A549 (cell line): ENCODE measurements around the gene LRRC45.

Experiments
- BHLHE40 ChIP-seq: IDR thresholded peaks from 2 replicates; pipeline ENCODE4 v1.6.1; 2012; ENCODE audit warnings: low read depth, low read length, inconsistent platforms
- CBX2 ChIP-seq: fragments of 200-600 bp; sonication (generic); IDR thresholded peaks from 2 replicates; pipeline ENCODE4 v1.6.1; 2016; ENCODE audit warnings: low read depth, mild to moderate bottlenecking, borderline replicate concordance
- CHD2 ChIP-seq: fragments of 150-350 bp; IDR thresholded peaks from 2 replicates; pipeline ENCODE4 v1.6.1; 2014; ENCODE audit warnings: low read length; ENCODE audit not compliant: partially characterized antibody
- ESRRA ChIP-seq: fragments of 150-350 bp; IDR thresholded peaks from 2 replicates; pipeline ENCODE4 v1.6.1; 2014; ENCODE audit warnings: mild to moderate bottlenecking, low read length, borderline replicate concordance
- HOXA7 ChIP-seq: fragments of 250-450 bp; sonication (Bioruptor Pico); IDR thresholded peaks from 2 replicates; pipeline ENCODE4 v1.5.0; 2020; ENCODE audit warnings: mild to moderate bottlenecking, moderate library complexity
- HOXB13 ChIP-seq: fragments of 250-450 bp; sonication (Bioruptor Pico); IDR thresholded peaks from 2 replicates; pipeline ENCODE4 v1.5.0; 2020; ENCODE audit warnings: low read depth, mild to moderate bottlenecking, moderate library complexity
- KDM1A ChIP-seq: fragments of 200-600 bp; sonication (generic); IDR thresholded peaks from 2 replicates; pipeline ENCODE4 v1.6.1; 2016; ENCODE audit warnings: low read depth, mild to moderate bottlenecking
- POLR2A ChIP-seq: IDR thresholded peaks from 2 replicates; pipeline ENCODE4 v1.6.1; 2012; ENCODE audit warnings: mild to moderate bottlenecking, low read length
- RAD21 ChIP-seq, 2 experiments: fragments of >200 bp in 1 of 2; sonication (Bioruptor Twin) in 1 of 2; formaldehyde crosslinking in 1 of 2; IDR thresholded peaks in 1 of 2; conservative IDR thresholded peaks in 1 of 2; 2 replicates in 1 of 2; 3 replicates in 1 of 2; pipeline ENCODE4 v1.6.1; 2012 to 2018; ENCODE audit warnings: inconsistent platforms in 1 of 2
- RFX5 ChIP-seq: fragments of 450-650 bp; IDR thresholded peaks from 2 replicates; pipeline ENCODE4 v1.7.1; 2014; ENCODE audit warnings: antibody characterized with exemption, mild to moderate bottlenecking, moderate library complexity
- USF2 ChIP-seq: fragments of 450-650 bp; IDR thresholded peaks from 2 replicates; pipeline ENCODE4 v1.6.1; 2014; ENCODE audit warnings: antibody characterized with exemption
- TF ChIP-seq, protein P1 (sequence below): fragments of >200 bp; sonication (Bioruptor Twin); formaldehyde crosslinking; IDR thresholded peaks from 3 replicates; pipeline ENCODE4 v1.5.1; 2016
- TF ChIP-seq, protein P2 (sequence below): fragments of 200-600 bp; sonication (generic); IDR thresholded peaks from 2 replicates; pipeline ENCODE4 v1.6.1; 2016; ENCODE audit warnings: antibody characterized with exemption, mild to moderate bottlenecking, moderate library complexity

DNA sequence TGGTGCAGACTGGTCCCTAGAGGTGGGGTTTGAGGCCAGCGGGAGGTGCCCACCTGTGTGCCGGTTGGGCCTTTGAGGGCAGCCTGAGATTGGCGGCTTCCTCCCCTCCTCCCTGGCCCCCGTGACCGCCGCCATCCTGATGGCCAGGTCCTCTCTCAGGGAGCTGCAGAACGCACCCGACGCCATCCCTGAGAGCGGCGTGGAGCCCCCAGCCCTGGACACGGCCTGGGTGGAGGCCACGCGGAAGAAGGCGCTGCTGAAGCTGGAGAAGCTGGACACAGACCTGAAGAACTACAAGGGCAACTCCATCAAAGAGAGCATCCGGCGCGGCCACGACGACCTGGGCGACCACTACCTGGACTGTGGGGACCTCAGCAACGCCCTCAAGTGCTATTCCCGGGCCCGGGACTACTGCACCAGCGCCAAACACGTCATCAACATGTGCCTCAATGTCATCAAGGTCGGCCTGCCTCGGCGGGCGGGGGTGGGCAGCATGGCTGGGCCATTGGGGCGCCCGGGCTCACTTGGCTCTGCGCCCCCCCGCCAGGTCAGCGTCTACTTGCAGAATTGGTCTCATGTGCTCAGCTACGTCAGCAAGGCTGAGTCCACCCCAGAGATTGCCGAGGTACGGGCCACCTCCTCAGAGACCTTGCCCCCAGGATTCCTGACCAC, 31.4 kb downstream of the LRRC45 start:
- TF ChIP-seq ESRRA (no peak), RFX5 (no peak), KDM1A (no peak), POLR2A (no peak), CHD2 (no peak), USF2 (no peak), RAD21 (conservative IDR thresholded peaks at IDR 0.05 in 1 of 2, IDR thresholded peaks at IDR 0.05 in 1 of 2) (no peak), HOXB13 (no peak), CBX2 (no peak), BHLHE40 (no peak), HOXA7 (no peak)
- TF ChIP-seq, protein P1, sequence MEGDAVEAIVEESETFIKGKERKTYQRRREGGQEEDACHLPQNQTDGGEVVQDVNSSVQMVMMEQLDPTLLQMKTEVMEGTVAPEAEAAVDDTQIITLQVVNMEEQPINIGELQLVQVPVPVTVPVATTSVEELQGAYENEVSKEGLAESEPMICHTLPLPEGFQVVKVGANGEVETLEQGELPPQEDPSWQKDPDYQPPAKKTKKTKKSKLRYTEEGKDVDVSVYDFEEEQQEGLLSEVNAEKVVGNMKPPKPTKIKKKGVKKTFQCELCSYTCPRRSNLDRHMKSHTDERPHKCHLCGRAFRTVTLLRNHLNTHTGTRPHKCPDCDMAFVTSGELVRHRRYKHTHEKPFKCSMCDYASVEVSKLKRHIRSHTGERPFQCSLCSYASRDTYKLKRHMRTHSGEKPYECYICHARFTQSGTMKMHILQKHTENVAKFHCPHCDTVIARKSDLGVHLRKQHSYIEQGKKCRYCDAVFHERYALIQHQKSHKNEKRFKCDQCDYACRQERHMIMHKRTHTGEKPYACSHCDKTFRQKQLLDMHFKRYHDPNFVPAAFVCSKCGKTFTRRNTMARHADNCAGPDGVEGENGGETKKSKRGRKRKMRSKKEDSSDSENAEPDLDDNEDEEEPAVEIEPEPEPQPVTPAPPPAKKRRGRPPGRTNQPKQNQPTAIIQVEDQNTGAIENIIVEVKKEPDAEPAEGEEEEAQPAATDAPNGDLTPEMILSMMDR = no peak
- TF ChIP-seq, protein P2, sequence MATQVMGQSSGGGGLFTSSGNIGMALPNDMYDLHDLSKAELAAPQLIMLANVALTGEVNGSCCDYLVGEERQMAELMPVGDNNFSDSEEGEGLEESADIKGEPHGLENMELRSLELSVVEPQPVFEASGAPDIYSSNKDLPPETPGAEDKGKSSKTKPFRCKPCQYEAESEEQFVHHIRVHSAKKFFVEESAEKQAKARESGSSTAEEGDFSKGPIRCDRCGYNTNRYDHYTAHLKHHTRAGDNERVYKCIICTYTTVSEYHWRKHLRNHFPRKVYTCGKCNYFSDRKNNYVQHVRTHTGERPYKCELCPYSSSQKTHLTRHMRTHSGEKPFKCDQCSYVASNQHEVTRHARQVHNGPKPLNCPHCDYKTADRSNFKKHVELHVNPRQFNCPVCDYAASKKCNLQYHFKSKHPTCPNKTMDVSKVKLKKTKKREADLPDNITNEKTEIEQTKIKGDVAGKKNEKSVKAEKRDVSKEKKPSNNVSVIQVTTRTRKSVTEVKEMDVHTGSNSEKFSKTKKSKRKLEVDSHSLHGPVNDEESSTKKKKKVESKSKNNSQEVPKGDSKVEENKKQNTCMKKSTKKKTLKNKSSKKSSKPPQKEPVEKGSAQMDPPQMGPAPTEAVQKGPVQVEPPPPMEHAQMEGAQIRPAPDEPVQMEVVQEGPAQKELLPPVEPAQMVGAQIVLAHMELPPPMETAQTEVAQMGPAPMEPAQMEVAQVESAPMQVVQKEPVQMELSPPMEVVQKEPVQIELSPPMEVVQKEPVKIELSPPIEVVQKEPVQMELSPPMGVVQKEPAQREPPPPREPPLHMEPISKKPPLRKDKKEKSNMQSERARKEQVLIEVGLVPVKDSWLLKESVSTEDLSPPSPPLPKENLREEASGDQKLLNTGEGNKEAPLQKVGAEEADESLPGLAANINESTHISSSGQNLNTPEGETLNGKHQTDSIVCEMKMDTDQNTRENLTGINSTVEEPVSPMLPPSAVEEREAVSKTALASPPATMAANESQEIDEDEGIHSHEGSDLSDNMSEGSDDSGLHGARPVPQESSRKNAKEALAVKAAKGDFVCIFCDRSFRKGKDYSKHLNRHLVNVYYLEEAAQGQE = no peak
